Heart left ventricle (tissue), 16 donors: ENCODE results near the gene FZR1. TPM values are rescaled to one million over a fixed set of nuclear protein-coding genes. Genes with fewer than 3 reads are reported as not detected.

Experiments used
- ATAC-seq, 4 donors: fragments of 200-7000 bp; cut with Tn5 transposase; one replicate each; pipeline ENCODE4 v1.9.1; 2020 to 2022; ENCODE audit warnings: moderate library complexity in 4 of 4, mild to moderate bottlenecking in 3 of 4, moderate number of reproducible peaks in 1 of 4
- DNase-seq, 5 donors: peaks; one replicate each; pipeline ENCODE4 v3.0.0-alpha.2; 2020
- H3K27ac ChIP-seq, 12 donors: fragments of 200-600 bp; sonication (generic) in 4 of 12; one replicate each; pipeline versions ENCODE4 v1.5.0 to v1.8.0; 2016 to 2022; ENCODE audit warnings: mild to moderate bottlenecking in 2 of 12
- H3K27me3 ChIP-seq, 9 donors: fragments of 200-600 bp; sonication (generic) in 2 of 9; one replicate each; pipeline versions ENCODE4 v1.5.1 to v1.8.0; 2016 to 2022; ENCODE audit warnings: mild to moderate bottlenecking in 3 of 9
- H3K36me3 ChIP-seq, 9 donors: fragments of 200-600 bp; sonication (generic) in 2 of 9; one replicate each; pipeline versions ENCODE4 v1.5.0 to v1.8.0; 2018 to 2022; ENCODE audit warnings: mild to moderate bottlenecking in 2 of 9
- H3K4me1 ChIP-seq, 12 donors: fragments of 200-600 bp; sonication (generic) in 4 of 12; one replicate each; pipeline versions ENCODE4 v1.5.0 to v1.8.0; 2016 to 2022; ENCODE audit warnings: mild to moderate bottlenecking in 3 of 12
- H3K4me3 ChIP-seq, 12 donors: fragments of 200-600 bp; sonication (generic) in 4 of 12; one replicate each; pipeline versions ENCODE4 v1.5.0 to v1.8.0; 2017 to 2022; ENCODE audit warnings: mild to moderate bottlenecking in 9 of 12, moderate library complexity in 4 of 12
- H3K9me3 ChIP-seq, 12 donors: fragments of 200-600 bp; sonication (generic) in 4 of 12; one replicate each; pipeline versions ENCODE4 v1.5.0 to v1.8.0; 2016 to 2022; ENCODE audit warnings: mild to moderate bottlenecking in 1 of 12
- POLR2A ChIP-seq, 2 donors: fragments of 450-650 bp; IDR thresholded peaks; one replicate each; pipeline ENCODE4 v1.6.1; 2017; ENCODE audit warnings: antibody characterized with exemption in 2 of 2, mild to moderate bottlenecking in 2 of 2, moderate library complexity in 2 of 2
- WGBS, 4 donors: extraction: QIAGEN DNeasy Blood & Tissue Kit in 2 of 4; methylation state at CpG; one replicate each; pipeline versions ENCODE4 v1.1.5 to v1.1.7; 2013 to 2018; 5-methylcytosine and 5-hydroxymethylcytosine counted together
- intact Hi-C, 10 donors: fragments of 100-400 bp; cut with DNase I; formaldehyde crosslinking; loops; one replicate each; pipeline versions ENCODE4 v1.11.1 to v1.14.2; 2022
- polyA plus RNA-seq, 2 donors: library from polyadenylated mRNA; stranded (reverse); fragments of 200-250 nt; gene quantifications; one replicate each; pipeline ENCODE4 v1.2.3, GENCODE V29; 2013
- total RNA-seq, 9 donors: library from RNA; depleted of rRNA in 2 of 9; stranded (reverse); fragments of >200 nt in 2 of 9; fragmentation: NEBNext Ultra II Directional in 3 of 9; extraction: Animal tissue kit (Norgen Biotek cat#: 25700) in 3 of 9; gene quantifications; one replicate each; pipeline versions ENCODE4 v1.1.0 to v1.2.4, GENCODE V29; 2016 to 2023
- TF ChIP-seq, protein P1 (sequence below), 12 donors: fragments of 200-600 bp; sonication (generic) in 4 of 12; IDR thresholded peaks; one replicate each; pipeline versions ENCODE4 v1.5.0 to v1.8.0; 2018 to 2022; ENCODE audit warnings: antibody characterized with exemption in 12 of 12, mild to moderate bottlenecking in 5 of 12
- donor health status: ischemic (EF 13 %, LVEDD 7.1; RV severe dilation, severe dysfunction).
- donor health status: healthy with polysubstance abuse.
- donor health status: DM: no; HTN: yes; CAD: no.
- donor health status: DM: no; HTN: no; CAD: no.
- donor health status: ischemic (EF 25% LVEDD 6.9; RV normal size, moderate dysfunction).
- donor health status: ischemic (EF 25% LVEDD 5.7; RV mildly dilated, moderate dysfunction).
- donor health status: healthy.
- donor health status: DM: yes; HTN: yes; CAD: no.
- donor health status: ischemic (EF 35%, LVEDD 5.7; RV mildly dilated, moderate dysfunction).
- donor health status: nonischemic (EF 11% LVEDD 7.7; RV severe dilation, severe dysfunction).
- donor health status: DM: yes; HTN: yes; CAD: no.
- donor health status: PGD.
- donor health status: ischemic (EF 29% LVEDD 5.4; RV normal size, mild dysfunction).
- donor health status: nonischemic (EF 23%, LVEDD 6.1; RV moderate dilation, normal function).

The FZR1 gene
- total and polyA plus RNA-seq, 11 donors: 13.9 to 41.0 (median 23.5) TPM

DNA sequence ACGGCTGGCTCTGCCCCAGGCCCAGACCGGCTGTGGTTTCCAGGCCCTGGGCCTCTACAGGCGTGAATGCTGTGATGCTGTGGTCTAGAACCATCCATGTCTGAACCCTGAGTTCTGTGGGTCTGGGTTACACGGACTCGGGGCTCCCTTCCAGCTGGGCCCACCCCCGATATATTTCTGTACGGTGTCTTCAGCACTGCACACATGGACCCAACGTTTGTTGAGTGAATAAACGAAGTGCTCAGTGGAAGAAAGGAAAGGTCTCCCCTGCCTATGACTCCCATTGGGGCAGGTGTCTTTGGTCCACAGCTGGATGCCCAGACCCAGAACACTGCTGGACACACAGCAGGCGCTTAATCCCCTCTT is 39.5 kb downstream of the FZR1 start:
- Histone ChIP-seq H3K27ac (no peak overlapping the region), H3K36me3 (peaks cover 0 to 66% (median 11%) of the 10 kb centered on the region in 9 donors), H3K27me3 (no peaks in the 10 kb centered on the region), H3K9me3 (no peaks in the 10 kb centered on the region), H3K4me1 (peaks cover 0 to 9% (median 0%) of the 10 kb centered on the region in 12 donors), H3K4me3 (no peak overlapping the region)
- TF ChIP-seq POLR2A (IDR thresholded peaks at IDR 0.05): no peak
- TF ChIP-seq, protein P1, sequence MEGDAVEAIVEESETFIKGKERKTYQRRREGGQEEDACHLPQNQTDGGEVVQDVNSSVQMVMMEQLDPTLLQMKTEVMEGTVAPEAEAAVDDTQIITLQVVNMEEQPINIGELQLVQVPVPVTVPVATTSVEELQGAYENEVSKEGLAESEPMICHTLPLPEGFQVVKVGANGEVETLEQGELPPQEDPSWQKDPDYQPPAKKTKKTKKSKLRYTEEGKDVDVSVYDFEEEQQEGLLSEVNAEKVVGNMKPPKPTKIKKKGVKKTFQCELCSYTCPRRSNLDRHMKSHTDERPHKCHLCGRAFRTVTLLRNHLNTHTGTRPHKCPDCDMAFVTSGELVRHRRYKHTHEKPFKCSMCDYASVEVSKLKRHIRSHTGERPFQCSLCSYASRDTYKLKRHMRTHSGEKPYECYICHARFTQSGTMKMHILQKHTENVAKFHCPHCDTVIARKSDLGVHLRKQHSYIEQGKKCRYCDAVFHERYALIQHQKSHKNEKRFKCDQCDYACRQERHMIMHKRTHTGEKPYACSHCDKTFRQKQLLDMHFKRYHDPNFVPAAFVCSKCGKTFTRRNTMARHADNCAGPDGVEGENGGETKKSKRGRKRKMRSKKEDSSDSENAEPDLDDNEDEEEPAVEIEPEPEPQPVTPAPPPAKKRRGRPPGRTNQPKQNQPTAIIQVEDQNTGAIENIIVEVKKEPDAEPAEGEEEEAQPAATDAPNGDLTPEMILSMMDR (IDR thresholded peaks at IDR 0.05): no peak
- ATAC-seq (no peak), DNase-seq (no peak)
- intact Hi-C loops: loop anchor here in 5 of 10 donors (1.0 to 10.0 kb wide), 5 partner anchors 72 to 162 kb away; partner anchors contain the start of genes TJP3 (in 2 of the 5) and PIP5K1C (in 1 of the 5)
- WGBS, 4 donors: 80 to 85% (median 83%) methylated on average over 10 of the region's 10 CpGs

DNA sequence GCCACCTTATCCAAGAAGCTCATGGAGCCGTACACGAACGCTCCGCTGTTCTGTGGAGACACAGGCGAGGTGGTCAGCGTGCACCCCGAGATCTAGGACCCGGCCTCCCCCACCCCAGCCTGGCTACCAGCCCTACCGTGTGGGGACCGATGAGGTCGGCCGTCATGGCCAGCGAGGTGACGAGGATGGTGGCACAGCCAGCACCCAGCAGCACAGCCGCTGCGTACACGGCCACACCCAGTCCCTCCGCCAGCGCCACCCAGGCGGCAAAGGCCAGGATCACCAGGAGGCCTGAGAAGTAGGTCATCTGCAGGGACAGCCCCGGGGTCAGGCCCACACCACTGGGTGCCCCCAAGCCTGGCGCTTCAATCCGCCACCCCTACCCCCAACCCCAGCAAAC is 40.0 kb downstream of the FZR1 start:
- TF ChIP-seq, protein P1 (IDR thresholded peaks at IDR 0.05): no peak
- TF ChIP-seq POLR2A (IDR thresholded peaks at IDR 0.05): no peak
- Histone ChIP-seq H3K4me1 (peaks cover 0 to 9% (median 0%) of the 10 kb centered on the region in 12 donors), H3K36me3 (peaks cover 0 to 70% (median 11%) of the 10 kb centered on the region in 9 donors), H3K27me3 (no peaks in the 10 kb centered on the region), H3K27ac (no peak overlapping the region), H3K9me3 (no peaks in the 10 kb centered on the region), H3K4me3 (no peak overlapping the region)
- WGBS, 4 donors: 90 to 99% (median 91%) methylated on average over 18 to 23 of the region's 23 CpGs
- intact Hi-C loops: loop anchor here in 5 of 10 donors (5.0 to 10.0 kb wide), 3 partner anchors 71 to 161 kb away; partner anchors contain the start of genes TJP3 (in 2 of the 5) and PIP5K1C (in 1 of the 5)
- DNase-seq: no peak
- no peak for ATAC-seq

DNA sequence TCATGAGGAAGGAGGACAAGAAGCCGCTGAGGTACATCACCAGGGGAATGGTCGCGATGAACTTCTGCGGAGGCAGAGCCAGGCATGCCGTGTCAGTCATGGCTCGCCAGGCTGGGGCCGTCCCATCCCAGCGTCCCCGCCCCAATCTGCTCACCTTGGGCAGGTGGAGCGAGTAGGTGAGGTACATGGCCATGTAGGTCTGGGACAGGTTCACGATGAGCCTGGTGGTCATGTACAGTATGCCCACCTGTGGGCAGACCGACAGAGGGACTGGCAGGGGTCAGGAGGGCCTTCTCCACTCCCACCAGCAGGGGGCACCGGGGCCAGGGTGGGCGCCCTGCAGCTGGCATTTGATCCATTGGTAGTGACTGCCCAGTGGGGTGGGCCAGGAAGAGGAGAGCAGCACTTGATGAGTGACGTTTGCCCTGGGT is 41.2 kb downstream of the FZR1 start:
- H3K36me3 ChIP-seq: peaks cover 0 to 71% (median 11%) of the 10 kb centered on the region in 9 donors
- WGBS, 4 donors: 91 to 92% (median 91%) methylated on average over 15 of the region's 15 CpGs
- no peak for ATAC-seq
- H3K4me1 ChIP-seq: peaks cover 0 to 15% (median 0%) of the 10 kb centered on the region in 12 donors
- intact Hi-C loops: loop anchor here in 5 of 10 donors (5.0 to 10.0 kb wide), 3 partner anchors 70 to 160 kb away; partner anchors contain the start of genes TJP3 (in 2 of the 5) and PIP5K1C (in 1 of the 5)
- DNase-seq: no peak
- no peaks in the 10 kb centered on the region for H3K9me3 ChIP-seq
- no peak overlapping the region for H3K27ac ChIP-seq
- TF ChIP-seq POLR2A (IDR thresholded peaks at IDR 0.05): no peak
- TF ChIP-seq, protein P1 (IDR thresholded peaks at IDR 0.05): peak; percentile 25 to 63 (median 43)
- no peak overlapping the region for H3K4me3 ChIP-seq
- no peaks in the 10 kb centered on the region for H3K27me3 ChIP-seq

DNA sequence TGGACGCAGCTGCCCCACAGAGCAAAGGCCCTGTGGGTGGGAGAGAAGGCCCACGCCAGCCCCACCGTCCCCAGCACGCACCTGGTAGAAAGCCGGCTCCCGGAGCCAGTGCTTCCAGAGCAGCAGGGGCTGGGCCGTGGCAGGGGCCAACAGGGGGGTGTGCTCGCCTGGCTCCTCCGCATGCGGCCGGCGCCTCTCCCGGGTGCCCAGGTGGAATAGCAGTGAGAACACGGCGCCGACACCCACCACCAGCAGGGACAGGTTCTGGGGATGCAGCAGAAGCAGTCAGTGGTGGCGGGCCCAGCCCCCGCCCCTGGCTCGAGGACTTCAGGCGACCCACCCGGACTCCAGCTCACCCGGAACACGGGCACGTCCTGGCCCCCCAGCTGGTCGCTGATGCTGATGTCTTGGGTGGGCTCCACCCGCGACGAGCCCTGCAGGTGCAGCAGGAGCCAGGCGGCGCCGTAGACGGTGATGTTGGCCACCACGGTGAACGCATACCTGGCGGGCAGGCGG is 41.7 kb downstream of the FZR1 start:
- H3K36me3 ChIP-seq: peaks cover 0 to 69% (median 11%) of the 10 kb centered on the region in 9 donors
- H3K4me3 ChIP-seq: no peak overlapping the region
- no peaks in the 10 kb centered on the region for H3K27me3 ChIP-seq
- no peak for TF ChIP-seq POLR2A (IDR thresholded peaks at IDR 0.05)
- TF ChIP-seq, protein P1 (IDR thresholded peaks at IDR 0.05): peak in 2 of 12 donors; percentile 3
- WGBS, 4 donors: 89 to 90% (median 89%) methylated on average over 24 to 36 of the region's 36 CpGs
- peaks cover 0 to 20% (median 1%) of the 10 kb centered on the region in 12 donors for H3K4me1 ChIP-seq
- H3K27ac ChIP-seq: no peak overlapping the region
- ATAC-seq: no peak
- DNase-seq: no peak
- H3K9me3 ChIP-seq: no peaks in the 10 kb centered on the region
- intact Hi-C loops: loop anchor here in 5 of 10 donors (5.0 to 10.0 kb wide), 3 partner anchors 69 to 159 kb away; partner anchors contain the start of genes TJP3 (in 2 of the 5) and PIP5K1C (in 1 of the 5)
